ENCODE measurements around the gene MYOM1. TPM values are rescaled to one million over a fixed set of nuclear protein-coding genes. Genes with fewer than 3 reads are reported as not detected.

MYOM1 gene
- total and polyA plus RNA-seq, 2 donors (not counting 3 experiments of a cell fraction or from before 2014, with no cell fraction given) = 0.08 TPM; not detected in 1

DNA sequence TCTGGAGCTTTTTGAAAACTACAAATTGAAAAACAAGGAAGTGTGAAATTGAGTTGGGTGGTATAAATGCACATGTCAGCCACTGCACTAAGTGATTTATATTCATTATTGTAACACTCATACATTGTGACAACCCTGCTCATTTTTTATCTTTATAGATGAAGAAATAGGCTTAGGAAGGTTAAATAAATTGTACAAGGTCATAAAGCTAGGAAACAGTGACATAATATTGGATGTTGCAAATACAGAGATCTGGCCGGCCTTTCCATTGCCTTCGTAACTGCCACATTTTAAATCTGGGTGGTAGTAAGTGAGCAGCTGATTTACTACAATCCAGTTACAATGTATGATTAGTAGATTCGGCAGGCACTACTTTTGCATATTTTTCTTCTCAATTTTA lies 130.2 kb downstream of the MYOM1 start:
- Histone ChIP-seq H4K20me1 (replicated peaks; ENCODE audit: control insufficient read depth, extremely low read depth, insufficient read depth, low read length) (no peaks in the 10 kb centered on the region), H3K9ac (replicated peaks; ENCODE audit: extremely low read depth, insufficient read depth, low read length) (no peak overlapping the region), H3K4me2 (ENCODE audit: insufficient read depth, low read length) (no peak overlapping the region), H3K9me3 (replicated peaks; ENCODE audit: control insufficient read depth, insufficient read depth, low read length) (no peaks in the 10 kb centered on the region), H3K4me1 (ENCODE audit: control insufficient read depth, extremely low read depth, insufficient read depth, low read length) (peaks cover 3% of the 10 kb centered on the region), H3K4me3 (replicated peaks in 1 of 3; ENCODE audit: insufficient read depth in 1 of 3, low read depth in 1 of 3, low read length in 3 of 3) (no peak overlapping the region), H3K27ac (ENCODE audit: insufficient read depth, low read depth, low read length) (no peak overlapping the region), H3K27me3 (ENCODE audit: control insufficient read depth in 2 of 2, insufficient read depth in 2 of 2, low read length in 2 of 2) (no peaks in the 10 kb centered on the region), H3K79me2 (ENCODE audit: control insufficient read depth, insufficient read depth, low read length) (no peaks in the 10 kb centered on the region), H3K9me1 (replicated peaks; ENCODE audit: control insufficient read depth, extremely low read depth, insufficient read depth, low read length) (no peaks in the 10 kb centered on the region), H2AFZ (ENCODE audit: low read depth, low read length) (peak overlapping the region; percentile 14), H3K36me3 (ENCODE audit: control insufficient read depth in 2 of 2, extremely low read depth in 1 of 2, insufficient read depth in 2 of 2, low read length in 2 of 2) (no peaks in the 10 kb centered on the region)
- intact Hi-C loops (cut with micrococcal nuclease) = no loop called here
- dilution Hi-C loops (cut with MboI; ENCODE audit: extremely low pct_ligation_motif_present, low sequenced_read_pairs) = no loop called here
- ChIA-PET POLR2A (no interaction called here), CTCF (interaction anchor here (1.1 to 4.5 kb wide), 9 partner anchors 8 to 122 kb away, joined by 3 to 39 read pairs (median 6); no protein-coding TSS in a partner anchor)
- peak; percentile 44 for DNase-seq (ENCODE audit: low read depth, low spot score)
- TF ChIP-seq POLR2AphosphoS5 (IDR thresholded peaks at IDR 0.05; ENCODE audit: insufficient read depth, low read depth, low read length) (no peak), JUN (IDR thresholded peaks at IDR 0.05; ENCODE audit: borderline replicate concordance, insufficient read depth, insufficient read length, low read depth) (no peak), GATA2 (IDR thresholded peaks at IDR 0.05; ENCODE audit: insufficient read depth, insufficient read length, low read depth, low read length) (no peak), EZH2 (IDR thresholded peaks at IDR 0.05; ENCODE audit: borderline replicate concordance, low read depth, low read length, severe bottlenecking) (no peak)
- TF ChIP-seq, protein P1, sequence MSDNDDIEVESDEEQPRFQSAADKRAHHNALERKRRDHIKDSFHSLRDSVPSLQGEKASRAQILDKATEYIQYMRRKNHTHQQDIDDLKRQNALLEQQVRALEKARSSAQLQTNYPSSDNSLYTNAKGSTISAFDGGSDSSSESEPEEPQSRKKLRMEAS (IDR thresholded peaks at IDR 0.05; ENCODE audit: insufficient read depth, insufficient read length) = no peak
- no TSS peak for BruUV-seq (replicated peaks)
- FAIRE-seq = no peak

DNA sequence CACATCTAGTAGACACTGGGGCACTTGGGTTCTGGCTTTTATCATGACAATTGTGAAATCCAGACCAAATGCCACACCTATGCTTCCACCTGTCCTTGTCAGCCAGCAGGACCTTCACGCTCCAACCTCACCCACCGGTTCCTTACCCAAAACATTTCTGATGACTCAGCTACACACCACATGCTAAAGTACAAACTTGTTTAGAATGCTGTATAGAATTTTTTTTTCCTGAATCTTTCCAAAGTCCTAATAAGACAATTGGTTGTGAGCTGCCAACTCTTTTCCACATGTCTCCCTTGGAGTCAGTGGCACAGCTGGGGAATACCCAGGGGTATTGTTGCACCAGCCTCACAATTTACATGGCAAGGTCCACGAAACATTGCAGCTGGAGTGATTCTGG lies 131.3 kb downstream of the MYOM1 start:
- FAIRE-seq (no peak), DNase-seq (ENCODE audit: low read depth, low spot score) (peak; percentile 55)
- Histone ChIP-seq H3K27ac (ENCODE audit: insufficient read depth, low read depth, low read length) (no peak overlapping the region), H3K4me1 (ENCODE audit: control insufficient read depth, extremely low read depth, insufficient read depth, low read length) (peaks cover 14% of the 10 kb centered on the region), H3K79me2 (ENCODE audit: control insufficient read depth, insufficient read depth, low read length) (no peaks in the 10 kb centered on the region), H2AFZ (ENCODE audit: low read depth, low read length) (no peak overlapping the region), H3K36me3 (ENCODE audit: control insufficient read depth in 2 of 2, extremely low read depth in 1 of 2, insufficient read depth in 2 of 2, low read length in 2 of 2) (no peaks in the 10 kb centered on the region), H3K4me2 (ENCODE audit: insufficient read depth, low read length) (no peak overlapping the region), H3K9me1 (replicated peaks; ENCODE audit: control insufficient read depth, extremely low read depth, insufficient read depth, low read length) (no peaks in the 10 kb centered on the region), H3K27me3 (ENCODE audit: control insufficient read depth in 2 of 2, insufficient read depth in 2 of 2, low read length in 2 of 2) (no peaks in the 10 kb centered on the region), H4K20me1 (replicated peaks; ENCODE audit: control insufficient read depth, extremely low read depth, insufficient read depth, low read length) (no peaks in the 10 kb centered on the region), H3K9me3 (replicated peaks; ENCODE audit: control insufficient read depth, insufficient read depth, low read length) (no peaks in the 10 kb centered on the region), H3K4me3 (replicated peaks in 1 of 3; ENCODE audit: insufficient read depth in 1 of 3, low read depth in 1 of 3, low read length in 3 of 3) (no peak overlapping the region), H3K9ac (replicated peaks; ENCODE audit: extremely low read depth, insufficient read depth, low read length) (no peak overlapping the region)
- no TSS peak for BruUV-seq (replicated peaks)
- TF ChIP-seq POLR2A (IDR thresholded peaks at IDR 0.05; ENCODE audit: low read depth, low read length) = no peak
- TF ChIP-seq, protein P1 (IDR thresholded peaks at IDR 0.05; ENCODE audit: insufficient read depth, insufficient read length) = no peak
- no peak for TF ChIP-seq MYC (IDR thresholded peaks at IDR 0.05; ENCODE audit: low read depth, low read length)
- no peak for TF ChIP-seq POLR2AphosphoS5 (IDR thresholded peaks at IDR 0.05; ENCODE audit: insufficient read depth, low read depth, low read length)
- no peak for TF ChIP-seq GATA2 (IDR thresholded peaks at IDR 0.05; ENCODE audit: insufficient read depth, insufficient read length, low read depth, low read length)
- no peak for TF ChIP-seq EZH2 (IDR thresholded peaks at IDR 0.05; ENCODE audit: borderline replicate concordance, low read depth, low read length, severe bottlenecking)
- TF ChIP-seq, protein P2, sequence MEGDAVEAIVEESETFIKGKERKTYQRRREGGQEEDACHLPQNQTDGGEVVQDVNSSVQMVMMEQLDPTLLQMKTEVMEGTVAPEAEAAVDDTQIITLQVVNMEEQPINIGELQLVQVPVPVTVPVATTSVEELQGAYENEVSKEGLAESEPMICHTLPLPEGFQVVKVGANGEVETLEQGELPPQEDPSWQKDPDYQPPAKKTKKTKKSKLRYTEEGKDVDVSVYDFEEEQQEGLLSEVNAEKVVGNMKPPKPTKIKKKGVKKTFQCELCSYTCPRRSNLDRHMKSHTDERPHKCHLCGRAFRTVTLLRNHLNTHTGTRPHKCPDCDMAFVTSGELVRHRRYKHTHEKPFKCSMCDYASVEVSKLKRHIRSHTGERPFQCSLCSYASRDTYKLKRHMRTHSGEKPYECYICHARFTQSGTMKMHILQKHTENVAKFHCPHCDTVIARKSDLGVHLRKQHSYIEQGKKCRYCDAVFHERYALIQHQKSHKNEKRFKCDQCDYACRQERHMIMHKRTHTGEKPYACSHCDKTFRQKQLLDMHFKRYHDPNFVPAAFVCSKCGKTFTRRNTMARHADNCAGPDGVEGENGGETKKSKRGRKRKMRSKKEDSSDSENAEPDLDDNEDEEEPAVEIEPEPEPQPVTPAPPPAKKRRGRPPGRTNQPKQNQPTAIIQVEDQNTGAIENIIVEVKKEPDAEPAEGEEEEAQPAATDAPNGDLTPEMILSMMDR (IDR thresholded peaks at IDR 0.05; ENCODE audit: extremely low read depth in 1 of 2, insufficient read depth in 1 of 2, low read depth in 1 of 2, low read length in 2 of 2) = no peak
- TF ChIP-seq JUN (IDR thresholded peaks at IDR 0.05; ENCODE audit: borderline replicate concordance, insufficient read depth, insufficient read length, low read depth) = no peak
- TF ChIP-seq FOS (IDR thresholded peaks at IDR 0.05; ENCODE audit: borderline replicate concordance, insufficient read depth, low read length) = no peak
- ChIA-PET POLR2A (no interaction called here), CTCF (interaction anchor here (1.1 to 4.5 kb wide), 8 partner anchors 9 to 140 kb away, joined by 3 to 39 read pairs (median 4); no protein-coding TSS in a partner anchor)
- dilution Hi-C loops (cut with MboI; ENCODE audit: extremely low pct_ligation_motif_present, low sequenced_read_pairs) (no loop called here), intact Hi-C loops (cut with micrococcal nuclease) (no loop called here)
